ENCODE results near the gene EPHA1.
A peak's percentile ranks its signal among the peaks of the same experiment; 100 is the strongest.

EPHA1 gene

GRCh38 chr7:143401265-143401664 is 7.4 kb downstream of the EPHA1 start:
- no peak overlapping the region for H3K4me3 ChIP-seq (replicated peaks in 1 of 2; ENCODE audit: low read depth in 2 of 2, low read length in 2 of 2)
- no peak for DNase-seq (ENCODE audit: low read depth in 2 of 2)
- no peak for TF ChIP-seq CTCF (IDR thresholded peaks at IDR 0.05; ENCODE audit: low read depth, low read length)

GRCh38 chr7:143399642-143400041 is 9.0 kb downstream of the EPHA1 start:
- no peak overlapping the region for H3K4me3 ChIP-seq (replicated peaks in 1 of 2; ENCODE audit: low read depth in 2 of 2, low read length in 2 of 2)
- DNase-seq (ENCODE audit: low read depth in 2 of 2): no peak
- no peak for TF ChIP-seq CTCF (IDR thresholded peaks at IDR 0.05; ENCODE audit: low read depth, low read length)

- TF ChIP-seq CTCF (IDR thresholded peaks at IDR 0.05; ENCODE audit: low read depth, low read length): no peak
- DNase-seq (ENCODE audit: low read depth in 2 of 2): no peak
- no peak overlapping the region for H3K4me3 ChIP-seq (replicated peaks in 1 of 2; ENCODE audit: low read depth in 2 of 2, low read length in 2 of 2)
Observed at GRCh38 chr7:143399151-143399550, 9.5 kb downstream of the EPHA1 start.

- no peak for TF ChIP-seq CTCF (IDR thresholded peaks at IDR 0.05; ENCODE audit: low read depth, low read length)
- no peak for DNase-seq (ENCODE audit: low read depth in 2 of 2)
- H3K4me3 ChIP-seq (replicated peaks in 1 of 2; ENCODE audit: low read depth in 2 of 2, low read length in 2 of 2): no peak overlapping the region
Observed at GRCh38 chr7:143398616-143399015, 10.0 kb downstream of the EPHA1 start.

DNA sequence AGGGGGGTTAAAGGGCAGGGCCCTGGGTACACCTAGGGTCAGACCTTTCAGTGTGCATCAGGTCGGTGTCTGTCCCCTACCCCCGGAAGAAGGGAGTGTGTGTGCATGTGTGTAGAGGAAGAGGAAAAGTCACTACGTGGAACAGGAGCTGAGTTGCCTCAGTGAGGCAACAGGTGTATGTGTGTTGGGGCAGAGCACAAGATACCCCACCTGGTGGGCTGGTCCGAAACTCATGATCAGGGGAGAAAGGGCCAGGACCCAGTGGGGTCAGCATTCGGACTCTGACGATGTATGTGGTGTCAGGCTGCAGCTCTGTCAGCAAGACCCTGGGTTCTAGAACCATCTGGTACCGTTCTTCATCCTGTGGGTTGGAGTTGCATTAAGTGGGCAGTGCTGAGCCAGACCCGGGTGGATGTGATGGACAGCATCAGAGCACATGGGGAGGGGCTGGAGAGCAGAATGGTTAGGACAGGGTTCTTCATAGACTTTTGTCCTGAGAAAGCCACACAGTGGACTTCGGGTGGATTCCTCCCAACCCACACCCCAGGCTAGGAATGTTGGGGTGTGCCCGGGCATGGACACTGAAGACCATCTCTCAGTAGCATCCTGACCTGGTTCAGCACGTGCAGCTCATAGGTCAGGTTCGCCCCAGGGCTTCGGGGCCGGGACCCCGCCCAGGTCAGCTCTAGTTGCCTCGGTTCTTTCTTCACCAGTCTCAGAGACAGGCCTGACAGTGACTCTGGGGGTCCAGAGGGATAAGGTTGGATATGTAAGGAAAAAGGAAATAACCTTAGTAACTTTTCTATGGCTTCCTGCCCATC is 10.7 kb downstream of the EPHA1 start:
- no peak overlapping the region for H3K4me3 ChIP-seq (replicated peaks in 1 of 2; ENCODE audit: low read depth in 2 of 2, low read length in 2 of 2)
- no peak for DNase-seq (ENCODE audit: low read depth in 2 of 2)
- TF ChIP-seq CTCF (IDR thresholded peaks at IDR 0.05; ENCODE audit: low read depth, low read length): no peak

- no peak overlapping the region for H3K4me3 ChIP-seq (replicated peaks in 1 of 2; ENCODE audit: low read depth in 2 of 2, low read length in 2 of 2)
- peak in 1 of 2 donors; percentile 43 for DNase-seq (ENCODE audit: low read depth in 2 of 2)
- no peak for TF ChIP-seq CTCF (IDR thresholded peaks at IDR 0.05; ENCODE audit: low read depth, low read length)
Observed at GRCh38 chr7:143396625-143397556, 11.8 kb downstream of the EPHA1 start.

Data from cardiac fibroblast (primary cell).